ENCODE data around the gene LIF. TPM values are rescaled to one million over a fixed set of nuclear protein-coding genes. Genes with fewer than 3 reads are reported as not detected.
A peak's percentile ranks its signal among the peaks of the same experiment; 100 is the strongest.

Gene LIF
- total RNA-seq, 1 donor from 2014 or later = 919 TPM

DNA sequence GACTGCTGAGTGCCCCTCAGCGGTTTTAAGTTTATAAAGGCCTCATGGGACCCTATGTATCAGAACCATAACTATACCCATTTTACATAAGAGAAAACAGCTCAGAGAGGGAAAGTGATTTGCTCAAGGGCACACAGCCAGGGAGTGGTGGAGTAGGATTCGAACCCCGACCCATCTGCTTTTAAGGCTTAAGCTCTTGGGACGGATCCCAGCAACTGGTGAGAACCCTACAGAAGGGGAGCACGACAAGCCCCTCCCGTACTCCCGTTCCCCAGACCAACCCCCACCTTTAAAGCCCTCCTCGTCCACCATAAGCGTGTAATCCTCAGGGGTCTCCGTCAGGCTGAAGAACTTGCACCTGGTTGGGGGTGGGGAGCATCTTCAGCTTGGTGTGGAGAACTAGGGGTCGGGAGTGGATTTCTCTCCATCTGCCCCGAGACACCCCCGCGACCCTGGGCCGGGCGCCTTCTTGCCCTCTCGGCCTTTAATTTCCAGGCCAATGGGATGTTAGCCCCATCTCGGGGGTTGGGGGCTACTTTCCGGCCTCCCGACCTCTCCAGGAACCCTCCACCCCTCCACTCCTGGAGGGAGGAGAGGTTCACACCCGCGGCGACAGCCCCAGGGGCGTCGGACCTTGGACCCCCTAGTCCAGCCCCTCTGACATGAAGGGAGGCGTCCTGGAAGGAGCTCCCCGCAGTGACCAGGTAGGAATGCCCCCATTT is 42.0 kb upstream of the LIF start:
- Mint-ChIP-seq H3K27me3 (ENCODE audit: low read depth) (no peaks in the 10 kb centered on the region), H3K9me3 (no peaks in the 10 kb centered on the region), H3K27ac (peak overlapping the region; percentile 56)

DNA sequence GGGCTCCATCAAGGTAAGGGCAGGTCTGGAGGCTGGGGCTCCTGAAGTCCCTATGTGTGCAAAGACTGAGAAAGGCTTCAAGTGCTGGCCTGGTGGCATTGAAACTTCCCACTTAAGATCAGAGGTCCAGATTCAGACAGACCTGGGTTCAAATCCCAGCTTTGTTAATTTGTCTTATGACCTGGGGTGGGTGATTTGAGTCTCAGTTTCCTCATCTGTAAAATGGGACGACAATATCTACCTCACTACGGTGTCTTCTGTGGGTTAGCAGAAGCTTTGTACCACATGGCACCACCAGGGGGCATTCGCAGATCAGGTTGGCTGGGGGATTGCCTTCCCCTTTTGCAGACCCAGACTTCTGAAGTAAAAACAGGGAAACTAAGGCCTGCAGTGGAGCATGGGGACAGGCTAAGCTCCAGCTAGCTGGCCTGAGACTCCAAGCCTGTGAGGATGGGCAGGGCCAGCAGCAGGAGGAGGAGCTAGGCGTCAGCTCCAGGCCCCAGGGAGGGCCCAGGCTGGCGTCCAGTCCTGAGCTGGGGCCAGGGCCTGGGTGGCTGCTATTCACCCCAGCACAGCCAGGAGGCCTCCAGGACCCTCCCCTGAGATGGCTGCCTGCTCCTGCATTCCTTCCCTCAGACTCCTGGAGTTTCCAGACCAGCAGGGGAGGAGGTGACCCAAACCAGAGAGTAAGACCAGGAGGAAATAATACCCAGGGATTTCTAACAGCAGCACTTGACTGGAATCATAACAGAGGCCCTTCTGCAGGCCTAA is 41.3 kb upstream of the LIF start:
- H3K27me3 Mint-ChIP-seq (ENCODE audit: low read depth) = no peaks in the 10 kb centered on the region
- H3K9me3 Mint-ChIP-seq = no peaks in the 10 kb centered on the region
- peak overlapping the region; percentile 87 for H3K4me3 Mint-ChIP-seq (ENCODE audit: low read depth)
- H3K4me1 Mint-ChIP-seq (ENCODE audit: low read depth) = peaks cover 40% of the 10 kb centered on the region
- H3K27ac Mint-ChIP-seq = peak overlapping the region; percentile 56
- H3K36me3 Mint-ChIP-seq (ENCODE audit: low read depth) = peaks cover 19% of the 10 kb centered on the region
- intact Hi-C loops (cut with micrococcal nuclease) = loop anchor here (1.0 to 5.0 kb wide), 6 partner anchors 21 to 199 kb away; partner anchors contain the start of gene RNF215
- peak; percentile 82 for DNase-seq (ENCODE audit: low spot score)

More for the DNA sequence above, 42.0 kb upstream of the LIF start:
- H3K4me1 Mint-ChIP-seq (ENCODE audit: low read depth) = peaks cover 35% of the 10 kb centered on the region
- intact Hi-C loops (cut with micrococcal nuclease) = loop anchor here (1.0 to 5.0 kb wide), 6 partner anchors 17 to 199 kb away; partner anchors contain the start of gene SF3A1
- peaks cover 27% of the 10 kb centered on the region for H3K36me3 Mint-ChIP-seq (ENCODE audit: low read depth)
- peak overlapping the region; percentile 87 for H3K4me3 Mint-ChIP-seq (ENCODE audit: low read depth)
- no peak for DNase-seq (ENCODE audit: low spot score)

DNA sequence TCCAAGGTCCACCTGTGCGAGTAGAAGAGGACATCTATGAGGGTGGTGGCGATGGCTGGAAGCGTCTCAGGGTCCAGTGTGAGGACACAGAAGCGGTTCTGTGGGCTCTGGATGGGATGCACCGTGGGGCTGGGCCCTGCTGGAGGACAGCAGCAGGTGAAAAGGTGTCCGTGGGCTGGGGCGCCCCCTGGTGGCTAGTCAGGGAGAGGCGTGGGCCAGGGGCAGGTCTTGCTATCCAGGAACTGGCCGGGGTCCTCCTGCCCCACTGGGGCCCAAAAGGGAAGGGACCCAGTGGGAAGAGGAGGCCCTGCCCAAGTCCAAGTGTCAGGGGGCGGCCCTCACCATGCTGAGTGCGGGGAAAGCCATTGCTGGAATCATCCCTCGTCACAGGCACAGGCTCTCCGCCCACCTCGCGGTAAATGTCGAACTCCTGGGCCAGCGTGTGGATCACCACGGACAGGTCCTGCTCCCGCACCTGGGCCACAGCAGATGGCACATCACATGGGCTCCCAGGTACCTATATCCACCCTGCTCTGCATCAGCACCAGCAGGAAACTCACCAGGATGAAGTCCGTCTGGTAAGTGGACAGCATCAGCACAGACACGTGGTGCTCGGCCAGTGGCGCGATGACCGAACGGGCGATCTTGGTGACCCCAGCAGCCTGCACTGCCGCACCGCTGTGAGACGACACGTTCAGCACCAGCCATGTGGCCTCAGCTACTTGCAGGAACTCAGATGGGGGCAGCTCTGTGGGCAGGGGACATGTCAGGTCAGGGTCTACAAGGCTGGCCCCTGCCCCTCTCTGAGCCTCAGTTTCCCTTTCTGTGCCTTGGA is 40.5 kb upstream of the LIF start:
- Mint-ChIP-seq H3K4me1 (ENCODE audit: low read depth) (peaks cover 42% of the 10 kb centered on the region), H3K27me3 (ENCODE audit: low read depth) (no peaks in the 10 kb centered on the region), H3K27ac (peak overlapping the region; percentile 58), H3K9me3 (no peaks in the 10 kb centered on the region), H3K36me3 (ENCODE audit: low read depth) (peaks cover 16% of the 10 kb centered on the region), H3K4me3 (ENCODE audit: low read depth) (peak overlapping the region; percentile 17)
- intact Hi-C loops (cut with micrococcal nuclease) = loop anchor here (1.0 to 5.0 kb wide), 5 partner anchors 20 to 200 kb away; partner anchors contain the start of gene RNF215
- peak; percentile 81 for DNase-seq (ENCODE audit: low spot score)

DNA sequence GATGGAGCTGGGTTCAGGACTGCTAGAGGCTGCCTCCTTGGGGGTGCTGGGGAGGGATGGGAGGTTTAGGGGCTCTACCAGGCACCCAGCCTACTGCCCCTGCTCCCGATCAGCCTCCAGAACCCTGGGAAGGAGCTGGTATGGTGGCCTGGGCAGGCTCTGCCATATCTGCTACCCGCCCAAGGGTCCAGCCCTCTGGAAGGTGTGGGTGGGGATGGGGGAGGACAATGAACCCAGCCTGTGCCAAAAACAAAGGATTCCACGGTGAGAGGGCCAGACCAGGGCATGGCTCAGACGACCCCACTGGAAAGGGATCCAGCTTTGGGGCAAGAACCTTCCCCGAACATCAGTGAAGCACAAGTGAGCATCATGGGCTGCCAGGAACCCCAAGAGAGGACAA is 39.8 kb upstream of the LIF start:
- Mint-ChIP-seq H3K9me3 (no peaks in the 10 kb centered on the region), H3K27ac (no peak overlapping the region), H3K36me3 (ENCODE audit: low read depth) (peaks cover 11% of the 10 kb centered on the region), H3K4me3 (ENCODE audit: low read depth) (no peak overlapping the region), H3K27me3 (ENCODE audit: low read depth) (no peaks in the 10 kb centered on the region), H3K4me1 (ENCODE audit: low read depth) (peaks cover 39% of the 10 kb centered on the region)
- no peak for DNase-seq (ENCODE audit: low spot score)
- intact Hi-C loops (cut with micrococcal nuclease) = loop anchor here (5.0 kb wide), 2 partner anchors 34 to 201 kb away; no protein-coding TSS in a partner anchor

DNA sequence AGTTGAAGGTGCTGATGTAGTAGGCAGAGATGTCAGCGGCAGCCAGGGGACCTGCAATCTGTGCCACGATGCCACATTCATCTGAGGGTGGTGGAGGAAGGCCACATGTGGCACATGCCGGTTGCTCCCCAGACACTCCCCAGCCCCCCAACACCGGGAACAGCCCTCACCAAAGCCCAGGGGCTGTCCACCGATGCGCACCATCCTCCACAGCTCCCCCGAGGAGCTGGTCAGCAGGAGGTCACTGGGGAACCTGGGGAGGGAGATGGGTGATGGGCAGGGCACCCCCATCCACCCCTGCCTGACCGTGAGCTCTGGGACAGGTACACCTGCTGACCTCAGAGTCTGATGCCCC is 39.3 kb upstream of the LIF start:
- intact Hi-C loops (cut with micrococcal nuclease) = loop anchor here (5.0 kb wide), 2 partner anchors 34 to 201 kb away; no protein-coding TSS in a partner anchor
- DNase-seq (ENCODE audit: low spot score) = no peak

DNA sequence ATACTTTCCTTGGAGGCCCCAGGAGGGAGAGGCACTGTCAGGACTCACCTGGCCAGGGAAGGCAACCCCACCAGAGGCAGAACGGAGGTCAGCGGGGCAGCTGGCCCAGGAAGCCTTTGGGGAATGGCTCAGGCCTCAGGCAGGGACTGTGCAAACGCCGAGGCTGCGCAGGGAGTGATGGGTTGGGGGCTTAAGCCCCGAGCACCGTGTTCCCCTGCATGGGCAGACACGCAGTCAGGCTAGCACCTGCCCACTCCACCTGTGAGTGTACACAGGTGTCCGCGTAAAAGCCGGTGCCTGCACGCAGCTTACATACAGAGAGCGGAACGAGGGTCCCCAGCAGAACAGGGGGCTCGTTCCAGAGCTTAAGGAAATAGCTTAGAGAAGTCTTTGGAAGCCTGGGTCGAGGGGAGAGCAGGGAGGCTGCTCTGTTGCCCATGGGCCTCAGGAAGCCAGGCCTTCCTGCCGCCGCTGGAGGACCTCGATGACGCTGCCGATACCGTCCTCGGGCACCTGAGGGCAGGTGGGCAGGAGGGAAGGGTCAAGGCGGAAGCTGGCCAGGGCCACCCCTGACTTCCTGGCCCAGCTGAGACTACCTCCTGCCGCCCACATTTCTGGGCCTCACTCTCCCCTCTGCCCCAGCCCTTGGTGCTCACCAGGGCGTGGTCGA is 38.8 kb upstream of the LIF start:
- intact Hi-C loops (cut with micrococcal nuclease) = loop anchor here (5.0 kb wide), 2 partner anchors 33 to 202 kb away; no protein-coding TSS in a partner anchor
- H3K9me3 Mint-ChIP-seq = no peaks in the 10 kb centered on the region
- H3K27ac Mint-ChIP-seq = peak overlapping the region; percentile 60
- no peak for DNase-seq (ENCODE audit: low spot score)
- H3K36me3 Mint-ChIP-seq (ENCODE audit: low read depth) = peaks cover 9% of the 10 kb centered on the region
- H3K4me1 Mint-ChIP-seq (ENCODE audit: low read depth) = peaks cover 32% of the 10 kb centered on the region
- H3K27me3 Mint-ChIP-seq (ENCODE audit: low read depth) = no peaks in the 10 kb centered on the region
- H3K4me3 Mint-ChIP-seq (ENCODE audit: low read depth) = no peak overlapping the region

More for the DNA sequence above, 39.3 kb upstream of the LIF start:
- Mint-ChIP-seq H3K27me3 (ENCODE audit: low read depth) (no peaks in the 10 kb centered on the region), H3K36me3 (ENCODE audit: low read depth) (peaks cover 9% of the 10 kb centered on the region), H3K4me1 (ENCODE audit: low read depth) (peaks cover 38% of the 10 kb centered on the region), H3K27ac (no peak overlapping the region), H3K9me3 (no peaks in the 10 kb centered on the region), H3K4me3 (ENCODE audit: low read depth) (no peak overlapping the region)

DNA sequence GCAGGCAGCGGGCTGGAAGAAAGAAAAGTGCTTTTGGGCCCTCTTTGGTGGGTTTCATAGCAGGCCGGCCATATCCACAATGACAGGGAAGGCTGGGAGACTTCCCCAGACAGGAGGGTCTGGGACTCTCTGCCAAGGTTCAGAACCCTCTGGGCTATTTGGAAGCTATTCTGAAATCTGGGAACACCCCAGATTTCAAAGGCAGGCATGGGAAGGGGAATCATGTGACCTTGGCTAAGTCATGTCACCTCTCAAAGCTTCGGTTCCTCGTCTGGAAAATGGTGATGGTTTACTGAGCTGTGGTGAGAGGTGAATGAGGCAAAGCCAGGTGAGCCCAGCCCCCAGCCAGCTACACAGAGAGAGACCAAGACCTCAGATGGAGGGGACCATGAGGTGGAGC is 38.1 kb upstream of the LIF start:
- Mint-ChIP-seq H3K27ac (peak overlapping the region; percentile 60), H3K27me3 (ENCODE audit: low read depth) (no peaks in the 10 kb centered on the region), H3K9me3 (no peaks in the 10 kb centered on the region), H3K36me3 (ENCODE audit: low read depth) (peaks cover 9% of the 10 kb centered on the region), H3K4me3 (ENCODE audit: low read depth) (no peak overlapping the region), H3K4me1 (ENCODE audit: low read depth) (peaks cover 29% of the 10 kb centered on the region)
- no peak for DNase-seq (ENCODE audit: low spot score)
- intact Hi-C loops (cut with micrococcal nuclease) = loop anchor here (5.0 kb wide), 2 partner anchors 32 to 203 kb away; no protein-coding TSS in a partner anchor

DNA sequence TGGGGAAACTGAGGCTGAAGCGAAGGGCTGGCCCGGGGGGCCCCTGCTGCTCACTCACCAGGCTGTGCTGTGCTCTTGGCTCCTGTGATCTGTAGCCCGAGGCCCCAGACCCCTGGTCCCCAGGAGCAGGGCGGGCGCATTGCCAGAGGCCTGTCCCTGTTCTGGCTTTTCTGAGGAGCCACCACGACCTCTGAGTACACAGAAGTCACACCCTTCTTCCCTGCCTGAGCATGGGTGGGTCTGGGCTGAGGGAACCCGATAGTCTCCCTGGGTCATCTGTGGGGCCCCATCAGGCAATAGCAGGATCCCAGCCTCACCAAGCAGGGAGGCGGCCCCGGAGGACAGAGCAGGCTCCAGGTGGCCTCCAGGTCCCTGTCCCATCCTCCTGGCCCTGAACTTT is 37.6 kb upstream of the LIF start:
- H3K9me3 Mint-ChIP-seq = no peaks in the 10 kb centered on the region
- no peak for DNase-seq (ENCODE audit: low spot score)
- peaks cover 31% of the 10 kb centered on the region for H3K4me1 Mint-ChIP-seq (ENCODE audit: low read depth)
- H3K27ac Mint-ChIP-seq = peak overlapping the region; percentile 30
- peaks cover 9% of the 10 kb centered on the region for H3K36me3 Mint-ChIP-seq (ENCODE audit: low read depth)
- H3K27me3 Mint-ChIP-seq (ENCODE audit: low read depth) = no peaks in the 10 kb centered on the region
- no peak overlapping the region for H3K4me3 Mint-ChIP-seq (ENCODE audit: low read depth)
- intact Hi-C loops (cut with micrococcal nuclease) = no loop called here

DNA sequence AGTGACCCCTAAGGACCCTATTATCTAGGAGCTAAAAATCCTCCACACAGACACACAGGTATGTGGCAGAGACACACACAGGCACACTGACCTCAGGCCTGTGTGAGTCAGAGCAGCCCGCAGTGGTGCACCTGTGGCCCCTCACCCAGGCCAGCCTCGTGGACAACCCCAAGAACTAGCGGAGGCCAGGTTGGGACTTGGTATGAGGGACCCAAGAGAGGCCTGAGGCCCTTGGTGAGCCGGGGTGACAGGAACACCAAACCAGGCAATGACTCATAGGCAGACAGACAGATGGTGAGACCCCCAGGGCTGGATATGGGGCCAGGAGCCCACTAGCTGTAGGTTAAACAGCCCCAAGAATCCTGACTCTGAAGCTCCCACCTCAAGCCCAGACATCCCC is 36.8 kb upstream of the LIF start:
- H3K4me3 Mint-ChIP-seq (ENCODE audit: low read depth) = no peak overlapping the region
- H3K27me3 Mint-ChIP-seq (ENCODE audit: low read depth) = no peaks in the 10 kb centered on the region
- intact Hi-C loops (cut with micrococcal nuclease) = no loop called here
- H3K9me3 Mint-ChIP-seq = no peaks in the 10 kb centered on the region
- H3K36me3 Mint-ChIP-seq (ENCODE audit: low read depth) = peaks cover 9% of the 10 kb centered on the region
- peak overlapping the region; percentile 66 for H3K27ac Mint-ChIP-seq
- no peak for DNase-seq (ENCODE audit: low spot score)
- peaks cover 35% of the 10 kb centered on the region for H3K4me1 Mint-ChIP-seq (ENCODE audit: low read depth)

DNA sequence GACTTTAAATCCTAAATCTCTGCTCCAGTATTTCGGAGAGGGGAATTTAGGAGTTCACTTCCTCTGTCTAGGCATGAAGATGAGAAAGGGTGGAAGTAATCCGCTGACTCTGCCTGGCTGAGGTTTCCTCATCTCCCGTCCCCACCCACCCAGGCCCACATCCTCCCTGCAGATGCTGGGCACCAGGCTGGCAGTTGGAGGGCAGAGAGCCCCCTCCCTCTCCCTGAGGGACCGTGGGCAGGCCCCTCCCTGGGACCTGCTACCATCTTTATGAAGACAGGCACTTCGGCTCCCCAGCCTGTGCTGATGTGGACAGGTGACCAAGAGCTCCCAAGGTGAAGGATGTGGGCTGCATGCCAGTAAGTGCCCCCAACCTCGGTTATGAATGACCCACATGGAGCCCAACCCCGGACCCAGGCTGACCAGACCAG is 36.1 kb upstream of the LIF start:
- H3K4me1 Mint-ChIP-seq (ENCODE audit: low read depth) = peaks cover 37% of the 10 kb centered on the region
- H3K27me3 Mint-ChIP-seq (ENCODE audit: low read depth) = no peaks in the 10 kb centered on the region
- peak overlapping the region; percentile 66 for H3K27ac Mint-ChIP-seq
- peaks cover 9% of the 10 kb centered on the region for H3K36me3 Mint-ChIP-seq (ENCODE audit: low read depth)
- DNase-seq (ENCODE audit: low spot score) = no peak
- no peak overlapping the region for H3K4me3 Mint-ChIP-seq (ENCODE audit: low read depth)
- intact Hi-C loops (cut with micrococcal nuclease) = no loop called here
- no peaks in the 10 kb centered on the region for H3K9me3 Mint-ChIP-seq

DNA sequence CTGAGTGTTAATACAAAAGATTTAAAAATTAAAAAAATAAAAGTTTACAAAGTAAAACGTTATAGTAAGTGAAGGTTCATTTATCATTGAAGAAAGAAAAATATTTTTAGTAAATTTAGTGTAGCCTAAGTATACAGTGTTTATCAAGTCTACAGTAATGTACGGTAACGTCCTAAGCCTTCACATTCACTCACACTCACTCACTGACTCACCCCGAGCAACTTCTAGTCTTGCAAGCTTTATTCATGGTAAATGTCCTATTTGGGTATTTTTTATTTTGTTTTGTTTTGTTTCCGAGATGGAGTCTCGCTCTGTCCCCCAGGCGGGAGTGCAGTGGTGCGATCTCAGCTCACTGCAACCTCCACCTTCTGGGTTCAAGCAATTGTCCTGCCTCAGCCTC is 33.9 kb upstream of the LIF start:
- intact Hi-C loops (cut with micrococcal nuclease) = no loop called here
- DNase-seq (ENCODE audit: low spot score) = no peak

DNA sequence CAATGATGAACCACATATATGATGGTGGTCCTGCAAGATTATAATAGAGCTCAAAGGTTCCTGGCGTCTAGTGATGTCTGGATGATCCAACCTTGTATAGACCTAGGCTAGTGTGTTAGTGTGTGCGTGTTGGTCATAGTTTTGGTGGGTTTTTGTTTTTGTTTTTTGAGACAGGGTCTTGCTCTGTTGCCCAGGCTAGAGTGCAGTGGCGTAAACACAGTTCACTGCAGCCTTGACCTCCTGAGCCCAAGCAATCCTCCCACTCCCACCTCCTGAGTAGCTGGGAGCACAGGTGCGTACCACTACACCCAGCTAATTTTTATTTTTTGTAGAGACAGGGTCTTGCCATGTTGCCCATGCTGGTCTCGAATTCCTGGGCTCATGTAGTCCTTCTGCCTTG is 33.4 kb upstream of the LIF start:
- H3K27ac Mint-ChIP-seq = no peak overlapping the region
- no peaks in the 10 kb centered on the region for H3K27me3 Mint-ChIP-seq (ENCODE audit: low read depth)
- H3K4me3 Mint-ChIP-seq (ENCODE audit: low read depth) = no peak overlapping the region
- no peaks in the 10 kb centered on the region for H3K9me3 Mint-ChIP-seq
- H3K4me1 Mint-ChIP-seq (ENCODE audit: low read depth) = peaks cover 44% of the 10 kb centered on the region
- intact Hi-C loops (cut with micrococcal nuclease) = no loop called here
- H3K36me3 Mint-ChIP-seq (ENCODE audit: low read depth) = peaks cover 17% of the 10 kb centered on the region
- DNase-seq (ENCODE audit: low spot score) = no peak

More for the DNA sequence above, 33.9 kb upstream of the LIF start:
- Mint-ChIP-seq H3K27me3 (ENCODE audit: low read depth) (no peaks in the 10 kb centered on the region), H3K36me3 (ENCODE audit: low read depth) (peaks cover 16% of the 10 kb centered on the region), H3K9me3 (no peaks in the 10 kb centered on the region), H3K27ac (no peak overlapping the region), H3K4me3 (ENCODE audit: low read depth) (no peak overlapping the region), H3K4me1 (ENCODE audit: low read depth) (peaks cover 43% of the 10 kb centered on the region)
